C4-2B (cell line): ENCODE results near the gene R3HCC1L.

Experiments
- ZFX ChIP-seq: fragments of 450-650 bp; IDR thresholded peaks from 2 replicates; pipeline ENCODE4 v1.6.1; 2017
- TF ChIP-seq, protein P1 (sequence below): fragments of 450-650 bp; conservative IDR thresholded peaks from 2 replicates; pipeline ENCODE4 v1.5.1; 2017; ENCODE audit warnings: mild to moderate bottlenecking

GRCh38 chr10:98186681-98187080 lies 52.2 kb downstream of the R3HCC1L start:
- TF ChIP-seq, protein P1, sequence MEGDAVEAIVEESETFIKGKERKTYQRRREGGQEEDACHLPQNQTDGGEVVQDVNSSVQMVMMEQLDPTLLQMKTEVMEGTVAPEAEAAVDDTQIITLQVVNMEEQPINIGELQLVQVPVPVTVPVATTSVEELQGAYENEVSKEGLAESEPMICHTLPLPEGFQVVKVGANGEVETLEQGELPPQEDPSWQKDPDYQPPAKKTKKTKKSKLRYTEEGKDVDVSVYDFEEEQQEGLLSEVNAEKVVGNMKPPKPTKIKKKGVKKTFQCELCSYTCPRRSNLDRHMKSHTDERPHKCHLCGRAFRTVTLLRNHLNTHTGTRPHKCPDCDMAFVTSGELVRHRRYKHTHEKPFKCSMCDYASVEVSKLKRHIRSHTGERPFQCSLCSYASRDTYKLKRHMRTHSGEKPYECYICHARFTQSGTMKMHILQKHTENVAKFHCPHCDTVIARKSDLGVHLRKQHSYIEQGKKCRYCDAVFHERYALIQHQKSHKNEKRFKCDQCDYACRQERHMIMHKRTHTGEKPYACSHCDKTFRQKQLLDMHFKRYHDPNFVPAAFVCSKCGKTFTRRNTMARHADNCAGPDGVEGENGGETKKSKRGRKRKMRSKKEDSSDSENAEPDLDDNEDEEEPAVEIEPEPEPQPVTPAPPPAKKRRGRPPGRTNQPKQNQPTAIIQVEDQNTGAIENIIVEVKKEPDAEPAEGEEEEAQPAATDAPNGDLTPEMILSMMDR = no peak
- TF ChIP-seq ZFX = no peak
